NCI-H2227 (cell line): ENCODE data around the gene PDSS1.
"Not testable (repeated sequence)": the region's sequence is repeated elsewhere in the genome, so short reads cannot be mapped to it uniquely, and the experiment has no call there.

ENCODE experiments used
- DNase-seq: peaks from one replicate; lab custom pipeline; 2025; ENCODE audit not compliant: unreplicated experiment; lab: John Stamatoyannopoulos, UW

PDSS1 gene

DNA sequence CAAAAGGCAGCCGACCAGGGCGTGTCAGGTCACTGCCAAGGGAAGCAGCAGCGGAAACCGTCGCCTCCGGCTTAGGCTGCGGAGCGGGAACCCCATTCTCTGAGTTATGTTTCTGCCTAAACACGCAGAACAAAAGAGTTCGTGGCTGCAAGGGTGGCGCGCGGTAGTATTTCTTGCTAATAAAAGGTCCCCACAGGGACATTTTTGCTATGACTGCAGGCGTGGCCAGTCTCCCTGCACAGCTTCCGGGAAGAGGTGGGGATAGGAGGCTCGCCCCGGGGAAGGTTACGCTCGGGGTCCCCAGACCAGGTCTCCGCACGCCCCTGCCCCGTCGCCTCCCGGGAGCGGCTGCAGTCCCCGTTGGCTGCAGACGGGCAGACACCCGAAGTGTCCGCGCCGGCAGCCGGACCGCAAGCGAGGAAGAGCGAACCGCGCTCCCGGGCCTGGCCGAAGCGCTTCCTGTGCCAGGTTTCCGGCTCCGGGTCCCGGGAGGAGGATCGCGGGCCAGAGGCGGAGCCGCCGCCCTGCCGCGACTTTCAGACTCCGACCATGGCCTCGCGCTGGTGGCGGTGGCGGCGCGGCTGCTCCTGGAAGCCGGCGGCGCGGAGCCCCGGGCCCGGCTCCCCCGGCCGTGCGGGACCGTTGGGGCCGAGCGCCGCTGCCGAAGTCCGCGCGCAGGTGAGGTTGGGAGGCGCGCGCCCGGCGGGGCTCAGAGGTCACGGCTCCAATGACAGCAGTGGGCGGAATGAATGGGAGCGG lies at the start of gene PDSS1:
TSS of gene PDSS1 (plus strand) at position 539 of the 759 bp plus-strand sequence. CDS start at position 550, 11 bp downstream.
- peak; percentile 73 for DNase-seq

- DNase-seq: not testable (repeated sequence)
These were observed 49.3 kb upstream of the PDSS1 start for GRCh38 chr10:26648245-26648636.

DNA sequence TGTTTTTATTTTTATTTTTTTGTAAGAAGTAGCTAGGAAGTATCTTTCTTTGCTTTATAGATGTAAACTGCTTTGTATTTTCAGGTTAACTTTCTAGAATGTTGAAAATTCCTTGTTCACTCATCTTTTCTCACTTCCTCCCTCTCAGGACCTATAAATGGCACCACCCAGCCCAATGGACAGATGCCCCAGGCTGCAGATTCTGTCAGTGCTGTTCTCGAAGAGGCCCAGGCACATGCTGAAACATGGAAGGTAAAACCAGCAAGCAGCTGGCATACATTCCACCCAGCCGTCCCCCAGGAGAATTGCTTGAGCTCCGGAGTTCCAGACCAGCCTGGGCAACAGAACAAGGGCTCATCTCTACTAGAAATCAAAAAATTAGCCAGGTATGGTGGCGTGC lies 47.1 kb upstream of the PDSS1 start:
- DNase-seq: no peak

DNA sequence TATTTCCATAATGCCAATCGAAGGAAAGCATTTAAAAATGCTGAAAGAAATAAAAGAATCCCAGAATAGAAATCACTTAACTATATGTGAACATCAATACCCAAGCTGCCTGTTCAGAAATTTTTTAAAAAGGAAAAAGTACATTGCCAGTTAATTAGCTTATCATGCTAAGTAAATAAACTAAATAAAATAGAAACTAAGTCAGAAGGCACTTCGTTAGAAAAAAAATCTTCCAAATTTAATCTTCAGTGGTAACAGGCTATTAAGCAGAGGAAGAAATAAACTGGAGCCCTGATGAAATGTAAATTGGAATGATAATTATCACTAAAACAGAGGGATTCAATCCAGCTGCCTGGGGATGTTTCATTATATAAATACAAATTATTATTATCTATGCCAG lies 46.0 kb upstream of the PDSS1 start:
- DNase-seq: not testable (repeated sequence)

- no peak for DNase-seq
These were observed 44.5 kb upstream of the PDSS1 start for GRCh38 chr10:26653004-26653403.

- DNase-seq: no peak
These were observed 41.8 kb upstream of the PDSS1 start for GRCh38 chr10:26655746-26656145.

GRCh38 chr10:26662864-26663263 lies 34.6 kb upstream of the PDSS1 start:
- no peak for DNase-seq

DNA sequence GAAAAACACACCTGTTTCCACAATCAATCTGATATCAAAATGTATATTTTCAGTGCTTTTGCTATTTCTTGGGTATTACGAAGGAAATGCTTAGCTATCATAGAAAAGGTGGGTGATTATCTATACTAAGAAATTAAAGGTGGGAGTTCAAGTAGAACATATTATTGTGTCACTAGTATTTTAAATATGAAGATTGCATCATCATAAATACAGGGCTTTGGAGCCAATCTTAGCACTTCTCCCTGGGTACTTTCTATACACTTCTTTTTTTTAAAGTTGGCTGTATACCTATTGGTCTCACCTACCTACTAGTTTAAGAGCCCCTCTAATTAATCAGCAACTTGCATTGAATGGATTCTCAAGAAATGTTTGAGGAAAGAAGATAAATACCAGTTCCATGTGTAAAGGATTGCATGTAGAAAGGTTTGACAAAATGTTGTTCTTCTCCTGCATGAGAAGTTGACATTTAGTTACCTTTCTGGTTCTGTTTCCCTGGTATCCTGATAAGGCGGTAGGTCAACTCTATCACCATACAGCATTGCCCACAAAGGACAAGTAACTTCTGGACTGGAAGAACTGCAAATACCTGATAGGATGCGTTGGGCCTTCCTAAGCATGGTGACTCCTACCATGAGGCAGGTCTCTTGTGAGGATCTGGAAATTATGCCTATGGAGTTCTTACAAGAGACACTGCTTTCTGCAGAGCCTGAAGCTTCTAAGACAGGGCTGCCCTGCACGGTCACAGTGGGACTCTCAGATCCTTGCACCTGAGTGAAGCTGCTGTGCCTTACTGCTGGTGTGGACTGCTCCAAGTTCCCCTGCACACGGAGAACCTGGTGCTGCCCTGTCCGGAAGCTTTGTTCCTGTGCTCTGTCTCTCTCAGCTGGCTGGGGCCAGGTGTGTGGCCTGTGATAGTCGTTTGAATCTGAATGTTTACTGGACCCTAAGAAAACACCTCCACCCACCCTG lies 32.1 kb upstream of the PDSS1 start:
- no peak for DNase-seq

- no peak for DNase-seq
These were observed 21.6 kb upstream of the PDSS1 start for GRCh38 chr10:26675873-26676257.

DNA sequence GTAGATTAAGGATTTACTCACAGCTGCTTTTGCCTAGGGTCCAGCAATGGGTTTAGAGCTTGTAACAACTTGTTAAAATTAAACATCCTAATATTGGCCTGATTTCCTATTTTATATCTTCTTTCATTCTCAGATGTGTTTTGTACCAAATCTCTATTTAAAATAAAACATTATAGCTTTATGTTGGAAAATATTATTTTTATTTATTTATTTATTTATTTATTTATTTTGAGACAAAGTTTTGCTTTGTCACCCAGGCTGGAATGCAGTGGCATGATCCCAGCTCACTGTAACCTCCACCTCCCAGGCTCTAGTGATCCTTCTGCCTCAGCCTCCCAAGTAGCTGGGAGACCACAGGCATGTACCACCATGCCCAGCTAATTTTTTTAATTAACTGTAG lies 17.9 kb upstream of the PDSS1 start:
- no peak for DNase-seq

DNA sequence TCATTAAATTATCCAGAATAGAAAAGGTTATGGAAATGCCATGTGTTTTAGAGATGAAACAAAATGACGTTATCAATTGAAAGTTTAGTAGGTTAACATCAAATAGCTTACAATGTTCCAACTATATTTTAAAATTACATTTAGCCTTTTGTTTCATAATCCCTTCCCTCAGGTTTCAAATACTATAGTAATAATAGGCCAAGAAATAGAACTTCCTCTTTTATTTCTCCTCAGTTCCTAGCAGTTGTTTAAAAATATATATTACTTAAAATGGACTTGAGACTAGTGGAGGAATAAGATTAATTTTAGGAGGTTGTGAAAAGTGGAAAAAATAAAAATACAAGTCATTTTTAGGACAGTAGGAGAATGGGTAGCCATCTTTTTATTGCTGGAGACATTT lies 16.4 kb upstream of the PDSS1 start:
- no peak for DNase-seq

GRCh38 chr10:26681971-26682370 lies 15.5 kb upstream of the PDSS1 start:
- not testable (repeated sequence) for DNase-seq

DNA sequence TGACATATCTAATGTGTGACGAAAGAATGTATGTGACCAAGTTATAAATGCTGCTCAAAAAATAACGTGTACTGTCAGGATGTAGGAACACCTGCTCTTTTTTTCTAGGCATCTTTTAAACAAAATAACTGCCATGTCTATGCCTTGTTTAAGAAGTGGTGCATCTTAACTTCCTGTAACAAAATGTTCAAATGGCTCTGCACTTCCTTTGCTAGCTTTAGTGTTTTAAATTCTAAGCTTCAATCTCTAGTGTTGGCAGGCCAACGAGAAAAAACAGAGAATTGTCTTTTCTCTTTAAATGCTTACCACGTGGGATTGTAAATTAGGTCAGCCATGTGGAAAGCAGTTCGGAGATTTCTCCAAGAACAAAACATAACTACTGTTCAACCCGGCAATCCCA lies 14.6 kb upstream of the PDSS1 start:
- no peak for DNase-seq

DNA sequence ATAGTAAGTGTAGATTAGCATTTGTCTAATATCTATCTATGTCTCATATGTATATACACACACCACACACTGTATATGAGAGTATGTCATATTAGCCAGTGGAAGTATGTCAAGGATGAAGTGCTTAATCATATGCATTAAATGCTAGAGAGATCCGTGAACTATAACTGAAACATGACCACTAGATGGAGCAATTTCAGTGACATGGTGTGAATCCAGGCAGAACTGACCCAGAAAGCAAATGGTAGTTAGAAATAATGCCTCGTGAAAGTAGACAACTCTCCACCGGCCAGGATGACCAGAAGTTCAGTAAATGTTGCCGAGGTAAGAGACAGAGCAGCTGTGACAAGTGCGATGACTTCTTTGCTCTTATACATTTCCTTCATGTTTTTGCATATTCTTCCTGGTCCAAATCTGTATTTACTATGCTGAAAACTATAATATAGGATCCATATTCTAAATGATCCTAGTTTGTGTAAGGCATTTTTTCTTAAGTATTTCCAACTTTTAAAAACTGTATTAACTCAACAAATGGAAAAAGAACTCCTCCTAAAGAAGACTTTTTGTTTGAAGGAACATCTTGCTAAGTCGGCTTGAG lies 12.7 kb upstream of the PDSS1 start:
- peak; percentile 53 for DNase-seq

- no peak for DNase-seq
These were observed 12.1 kb upstream of the PDSS1 start for GRCh38 chr10:26685441-26685840.

DNA sequence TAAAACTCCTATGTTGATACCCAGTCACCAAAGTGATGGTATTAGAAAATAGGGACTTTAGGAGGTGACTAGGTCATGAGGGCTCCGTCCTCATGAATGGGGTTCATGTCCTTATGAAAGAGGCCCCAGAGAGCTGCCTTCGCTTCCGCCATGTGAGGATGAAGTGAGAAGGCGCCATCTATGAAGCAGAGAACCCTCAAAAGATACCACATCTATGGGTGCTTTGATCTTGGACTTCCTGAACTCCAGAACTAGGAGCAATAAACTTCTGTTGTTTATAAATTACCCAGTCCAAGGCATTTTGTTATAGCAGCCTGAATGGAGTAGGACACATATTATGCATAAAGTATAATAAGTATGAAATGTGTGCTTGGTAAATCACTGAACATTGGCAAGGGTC lies 8.1 kb upstream of the PDSS1 start:
- no peak for DNase-seq

DNA sequence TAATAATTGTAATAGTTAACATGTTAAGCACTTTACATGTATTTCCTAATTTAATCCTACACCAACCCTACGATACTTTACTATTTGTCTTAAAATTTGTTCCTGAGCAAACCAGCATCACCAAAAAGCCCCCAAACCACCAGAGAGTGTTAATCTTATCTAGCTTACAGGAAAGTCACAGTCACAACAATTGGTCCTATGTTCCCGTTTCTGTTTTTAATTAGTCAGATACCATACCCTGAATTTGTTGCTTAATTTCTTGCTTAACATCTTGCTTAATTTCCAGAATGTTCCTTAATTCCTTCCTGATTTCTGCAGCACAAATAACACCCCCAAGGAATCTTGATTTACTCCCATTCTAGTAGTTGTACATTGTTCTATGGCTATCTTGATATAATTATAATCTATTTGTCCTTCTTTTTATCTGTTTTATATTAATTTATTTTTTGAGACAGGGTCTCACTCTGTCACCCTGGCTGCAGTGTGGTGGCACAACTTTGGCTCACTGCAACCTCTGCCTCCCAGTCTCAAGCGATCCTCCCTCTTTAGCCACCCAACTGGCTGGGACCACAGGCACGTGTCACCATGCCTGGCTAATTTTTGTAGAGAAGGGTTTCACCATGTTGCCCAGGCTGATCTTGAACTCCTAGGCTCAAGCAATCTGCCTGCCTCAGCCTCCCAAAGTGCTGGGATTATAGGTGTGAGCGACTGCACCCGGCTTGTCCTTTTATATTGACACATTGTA lies 6.6 kb upstream of the PDSS1 start:
- no peak for DNase-seq

DNA sequence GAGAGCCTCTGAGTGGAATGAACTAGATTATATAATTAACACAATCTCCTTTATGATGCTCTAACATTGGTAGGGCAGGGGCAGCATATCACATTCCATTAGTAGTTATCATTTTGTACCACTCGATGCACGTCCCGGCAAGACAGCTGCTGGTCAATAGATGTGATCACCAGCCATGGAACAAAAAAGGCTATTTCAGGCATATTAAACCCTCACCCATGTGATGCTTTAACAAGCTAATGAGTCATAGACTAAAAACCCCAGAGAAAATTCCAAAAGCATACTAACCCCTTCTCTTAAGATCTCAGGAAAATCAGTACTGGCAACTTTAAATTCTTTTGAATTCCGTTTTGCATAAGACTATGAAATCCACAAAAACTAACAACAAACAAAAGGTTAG lies 3.0 kb upstream of the PDSS1 start:
- not testable (repeated sequence) for DNase-seq

DNA sequence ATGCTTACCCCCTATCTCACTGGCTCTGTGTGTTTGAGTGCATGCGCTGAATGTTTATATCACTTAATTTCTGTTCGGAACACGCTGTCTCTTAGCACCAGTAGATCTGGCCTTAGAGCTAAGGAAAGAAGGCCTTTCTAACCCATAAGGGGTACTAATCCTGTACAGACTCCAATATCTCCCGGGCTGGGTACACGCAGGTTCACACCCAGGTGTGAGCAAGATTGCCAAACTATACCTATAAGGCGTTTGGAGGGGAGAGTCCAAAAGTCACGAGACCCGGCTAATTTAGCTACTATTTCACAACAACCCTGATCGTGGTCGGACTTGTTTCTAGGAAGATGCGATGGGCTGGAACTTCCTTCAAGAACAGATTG lies 727 bp upstream of the PDSS1 start:
- no peak for DNase-seq

DNA sequence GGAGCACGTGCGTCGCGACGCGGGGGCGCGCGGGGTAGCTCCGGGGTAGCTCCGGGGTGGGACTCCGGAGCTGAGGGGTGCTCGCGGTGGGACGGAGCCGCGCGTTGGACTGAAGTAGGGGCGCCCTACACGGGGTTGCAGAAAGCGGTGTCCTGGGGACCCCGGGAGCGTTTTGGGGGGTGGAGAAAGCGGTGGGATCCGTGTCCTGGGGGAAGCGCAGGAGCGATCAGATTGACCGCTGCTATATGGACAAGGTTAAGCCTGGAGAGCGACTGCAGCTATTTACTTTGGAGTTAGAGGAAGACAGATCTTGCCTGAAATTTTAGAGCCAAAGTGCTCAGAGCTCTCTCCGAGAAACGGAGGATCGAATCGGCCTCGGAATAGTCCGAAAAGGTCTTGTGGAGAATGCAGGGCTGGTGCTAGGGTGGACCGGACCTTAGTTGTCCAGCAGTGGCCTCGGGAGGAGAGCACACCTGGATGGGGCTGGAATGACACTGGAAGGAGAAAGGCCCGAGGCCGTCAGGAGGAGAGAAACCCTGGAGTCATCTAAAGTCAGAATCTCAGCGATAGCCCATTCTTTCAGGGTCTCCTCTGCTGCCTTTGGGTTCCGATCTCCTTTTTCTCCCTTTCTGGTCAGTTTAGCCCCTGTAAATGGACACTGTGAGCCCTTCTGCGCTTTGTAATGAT lies 564 bp downstream of the PDSS1 start:
- no peak for DNase-seq
